HG02840 (cell line): ENCODE data around the gene RABGEF1.
"Not testable (repeated sequence)": the region's sequence is repeated elsewhere in the genome, so short reads cannot be mapped to it uniquely, and the experiment has no call there.

ENCODE experiments used
- ATAC-seq: cut with Tn5 transposase; IDR thresholded peaks from one replicate; pipeline ENCODE4 v1.9.1; 2021; ENCODE audit warnings: mild to moderate bottlenecking, moderate library complexity, moderate number of reproducible peaks; ENCODE audit not compliant: unreplicated experiment, low FRiP score

RABGEF1 gene

GRCh38 chr7:66740302-66740979 lies at the start of gene RABGEF1:
Gene RABGEF1 (plus strand): TSS chr7:66740733. CDS start chr7:66771900, 31,167 bp downstream.
- peak; percentile 88 for ATAC-seq

DNA sequence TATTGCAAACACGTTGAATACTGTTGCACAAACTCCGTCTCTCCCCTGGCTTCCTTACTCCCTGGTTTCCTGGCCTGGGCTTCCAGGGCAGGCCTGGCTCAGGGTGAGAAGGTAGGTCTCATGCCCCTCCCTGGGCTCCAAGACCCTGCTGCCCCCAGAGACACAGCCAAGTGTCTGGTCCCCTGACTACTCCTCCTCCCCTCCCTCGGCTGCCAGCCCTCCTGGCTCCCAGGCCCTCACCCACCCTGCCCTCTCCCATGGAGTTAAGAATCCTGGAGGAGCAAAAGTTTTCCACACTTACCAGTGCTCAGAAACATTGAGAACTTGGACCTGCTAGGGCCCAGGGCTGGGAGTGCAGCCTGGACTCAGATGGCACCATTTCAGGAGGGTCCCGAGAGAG lies 47.2 kb upstream of the RABGEF1 start:
- ATAC-seq = no peak

DNA sequence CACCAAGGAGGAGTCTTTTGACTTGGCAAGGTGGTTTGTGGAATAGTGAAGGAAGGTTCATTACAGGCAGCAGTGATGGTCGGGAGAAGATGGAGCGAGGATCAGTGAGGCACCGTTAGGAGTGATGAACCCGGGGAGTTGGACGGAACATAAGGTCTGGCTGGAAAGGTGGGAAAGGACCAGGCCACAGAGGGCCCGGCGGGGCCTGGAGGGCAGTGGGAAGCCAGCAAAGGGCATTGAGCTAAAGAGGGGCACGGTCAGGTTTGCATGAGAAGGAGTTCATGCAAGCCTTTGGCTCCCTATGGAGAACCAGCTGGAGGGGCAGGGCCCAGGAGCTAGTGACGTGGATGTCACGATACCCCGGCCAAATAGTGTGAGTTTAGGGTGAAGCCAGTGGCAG lies 46.2 kb upstream of the RABGEF1 start:
- ATAC-seq = no peak

GRCh38 chr7:66695417-66695816 lies 45.1 kb upstream of the RABGEF1 start:
- not testable (repeated sequence) for ATAC-seq

DNA sequence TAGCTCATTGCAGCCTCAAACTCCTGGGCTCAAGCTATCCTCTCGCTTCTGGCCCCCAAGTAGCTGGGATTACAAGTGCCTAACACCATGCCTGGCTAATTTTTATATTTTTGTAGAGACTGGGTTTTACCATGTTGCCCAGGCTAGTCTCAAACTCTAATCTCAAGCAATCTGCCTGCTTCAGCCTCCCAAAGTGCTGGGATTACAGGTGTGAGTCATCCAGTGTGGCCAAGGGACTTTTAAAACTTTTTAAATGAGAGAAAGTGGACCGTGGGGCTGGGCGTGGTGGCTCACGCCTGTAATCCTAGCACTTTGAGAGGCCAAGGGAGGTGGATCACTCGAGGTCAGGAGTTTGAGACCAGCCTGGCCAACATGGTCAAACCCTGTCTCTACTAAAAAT lies 44.4 kb upstream of the RABGEF1 start:
- ATAC-seq = not testable (repeated sequence)

DNA sequence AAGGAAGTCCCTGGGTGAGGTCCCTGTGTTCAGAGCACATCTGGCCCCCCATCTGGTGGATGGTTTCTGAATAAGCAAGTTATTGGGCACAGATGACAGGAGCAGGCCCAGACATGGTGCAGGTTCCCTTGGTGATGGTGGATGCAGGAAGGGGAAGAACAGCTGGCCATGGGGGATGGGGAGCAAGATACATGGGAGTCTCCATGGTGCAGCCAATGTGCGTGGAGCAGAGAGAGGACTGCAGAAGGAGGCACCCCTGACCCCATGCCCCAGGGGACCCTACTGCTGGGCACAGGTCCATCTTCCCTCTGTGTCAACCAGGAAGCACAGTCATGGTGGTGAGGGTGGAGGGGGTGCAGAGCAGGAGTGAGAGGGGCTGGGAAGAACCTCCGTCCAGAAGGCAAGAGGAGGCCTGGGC lies 43.8 kb upstream of the RABGEF1 start:
- no peak for ATAC-seq

- ATAC-seq = no peak
These were observed 42.8 kb upstream of the RABGEF1 start for GRCh38 chr7:66697449-66698438.

- ATAC-seq = no peak
These were observed 41.8 kb upstream of the RABGEF1 start for GRCh38 chr7:66698652-66699205.

GRCh38 chr7:66699998-66700397 lies 40.5 kb upstream of the RABGEF1 start:
- no peak for ATAC-seq

GRCh38 chr7:66700633-66701131 lies 39.9 kb upstream of the RABGEF1 start:
- ATAC-seq = no peak

GRCh38 chr7:66707825-66708224 lies 32.7 kb upstream of the RABGEF1 start:
- ATAC-seq = no peak

GRCh38 chr7:66710752-66711151 lies 29.8 kb upstream of the RABGEF1 start:
- not testable (repeated sequence) for ATAC-seq

DNA sequence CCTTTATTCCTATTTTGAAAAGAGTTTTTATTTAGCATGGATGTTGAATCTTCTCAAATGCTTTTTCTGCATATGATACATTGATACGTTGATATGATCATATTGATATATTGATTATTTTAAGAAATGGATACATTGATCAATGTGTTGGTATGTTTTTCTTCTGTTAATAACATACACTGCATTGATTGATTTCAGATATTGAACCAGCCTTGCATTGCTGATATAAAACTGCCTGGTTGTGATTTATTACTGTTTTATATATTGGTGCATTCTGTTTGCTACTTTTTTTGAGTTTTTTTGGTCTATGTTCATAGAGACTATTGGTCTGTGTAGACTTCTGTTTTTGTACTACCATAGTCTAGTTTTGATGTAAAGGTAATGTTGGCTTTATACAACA lies 26.8 kb upstream of the RABGEF1 start:
- ATAC-seq = no peak

DNA sequence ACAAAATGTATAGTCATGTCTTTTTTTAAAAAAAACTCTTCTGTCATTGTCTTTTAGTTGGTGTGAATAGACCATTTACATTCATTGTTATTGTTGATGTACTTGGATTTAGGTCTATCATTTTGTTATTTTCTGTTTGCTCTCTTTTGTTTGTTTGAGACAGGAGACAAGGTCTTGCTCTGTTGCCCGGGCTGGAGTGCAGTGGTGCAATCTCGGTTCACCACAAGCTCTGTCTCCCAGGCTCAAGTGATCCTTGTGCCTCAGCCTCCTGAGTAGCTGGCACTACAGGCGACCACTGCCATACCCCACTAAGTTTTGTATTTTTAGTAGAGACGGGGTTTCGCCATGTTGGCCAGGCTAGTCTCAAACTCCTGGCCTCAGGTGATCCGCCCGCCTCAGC lies 23.9 kb upstream of the RABGEF1 start:
- ATAC-seq = not testable (repeated sequence)

- no peak for ATAC-seq
These were observed 20.0 kb upstream of the RABGEF1 start for GRCh38 chr7:66720561-66720960.

DNA sequence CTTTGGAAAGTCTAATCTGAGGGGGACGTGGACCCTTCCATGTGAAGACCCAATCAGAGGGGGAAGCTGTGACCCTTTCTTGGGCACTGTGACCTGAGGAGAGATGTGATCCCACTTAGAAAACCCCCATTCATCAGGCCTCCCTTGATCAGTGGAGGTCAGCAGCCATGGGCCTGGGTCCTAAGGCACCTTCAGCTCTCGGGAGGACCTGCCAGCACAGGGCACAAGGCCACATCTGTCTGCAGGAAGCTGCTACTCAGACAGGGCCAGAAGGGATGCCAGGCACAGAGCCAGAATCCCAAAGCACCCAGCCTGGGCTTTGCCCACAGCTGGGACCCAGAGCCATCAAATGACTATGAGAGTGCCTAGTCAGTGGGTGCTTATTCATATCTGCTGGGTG lies 14.7 kb upstream of the RABGEF1 start:
- no peak for ATAC-seq

DNA sequence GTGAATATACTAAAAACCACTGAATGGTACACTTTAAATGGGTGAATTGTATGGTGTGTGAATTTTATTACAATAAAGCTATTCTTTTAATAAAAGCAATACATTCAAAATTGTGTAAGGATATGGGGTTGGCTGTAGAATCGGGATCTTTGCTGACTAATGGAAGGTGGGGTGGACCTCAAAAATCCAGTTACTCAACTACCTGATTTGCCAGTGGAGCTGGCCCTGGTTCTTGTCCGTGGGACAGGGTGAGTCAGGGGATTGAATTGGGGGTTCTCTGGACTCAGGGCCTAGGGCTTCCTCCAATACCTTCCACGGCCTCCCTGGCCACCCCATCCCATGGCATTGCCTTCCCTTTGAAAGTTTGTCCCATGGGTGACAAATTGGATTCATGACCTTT lies 13.5 kb upstream of the RABGEF1 start:
- ATAC-seq = no peak

DNA sequence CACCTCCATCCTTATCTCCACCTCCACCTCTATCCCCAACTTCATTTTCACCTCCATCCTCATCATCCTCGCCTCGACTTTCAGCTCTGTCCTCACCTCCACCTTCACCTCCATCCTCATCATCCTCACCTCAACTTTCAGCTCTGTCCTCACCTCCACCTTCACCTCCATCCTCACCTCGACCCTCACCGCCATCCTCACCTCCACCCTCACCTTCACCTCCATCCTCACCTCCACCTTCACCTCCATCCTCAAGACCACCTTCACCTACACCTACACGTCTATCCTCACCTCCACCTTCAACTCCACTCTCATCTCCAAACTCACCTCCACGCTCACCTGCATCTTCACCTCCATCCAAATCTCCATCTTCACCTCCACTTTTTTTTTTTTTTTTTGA lies 12.0 kb upstream of the RABGEF1 start:
- ATAC-seq = no peak

GRCh38 chr7:66729274-66729673 lies 11.3 kb upstream of the RABGEF1 start:
- ATAC-seq = no peak

DNA sequence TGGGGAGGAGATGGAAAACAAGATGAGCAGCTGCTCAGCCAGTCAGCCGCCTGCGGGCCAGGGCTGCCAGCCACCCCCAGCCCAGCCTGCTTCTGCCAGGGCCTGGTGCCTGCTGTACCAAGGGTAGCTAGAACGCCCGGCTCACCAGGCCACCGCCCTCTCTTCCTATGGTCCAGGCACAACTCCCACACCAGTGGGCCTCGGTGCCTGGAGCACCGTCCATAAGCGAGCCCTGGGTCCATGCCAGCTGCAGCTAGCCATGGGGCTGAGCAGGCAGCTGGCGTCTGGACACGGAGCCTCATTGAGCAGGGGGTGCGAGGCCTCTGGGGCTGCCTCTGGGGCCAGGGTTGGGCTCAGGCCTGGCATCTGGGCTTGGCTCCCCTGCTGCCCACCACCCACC lies 8.5 kb upstream of the RABGEF1 start:
- no peak for ATAC-seq

- no peak for ATAC-seq
These were observed 8.1 kb upstream of the RABGEF1 start for GRCh38 chr7:66732439-66732838.
